Stimulated activated CD4-positive, alpha-beta T cell treated with anti-CD3 and anti-CD28 coated beads, Interleukin-1b, Interleukin-23, amount 100 ng/mL, for 1 hour (primary cell): ENCODE data around the gene FHIP2A.
"Not testable (repeated sequence)": the region's sequence is repeated elsewhere in the genome, so short reads cannot be mapped to it uniquely, and the experiment has no call there.

Experiments
- DNase-seq, 2 donors: peaks; one replicate each; pipeline ENCODE4 v3.0.0-alpha.2; 2020; ENCODE audit warnings: low read depth in 2 of 2

The FHIP2A gene

GRCh38 chr10:114816308-114816707 is 5.3 kb upstream of the FHIP2A start:
- no peak for DNase-seq

- no peak for DNase-seq
Measured at GRCh38 chr10:114819322-114819721, 2.3 kb upstream of the FHIP2A start.

- peak in 1 of 2 donors; percentile 15 for DNase-seq
Measured at GRCh38 chr10:114821915-114822443, 399 bp downstream of the FHIP2A start.

- DNase-seq, result peak in 1 of 2 donors; percentile 6
Measured at GRCh38 chr10:114822444-114823076, 980 bp downstream of the FHIP2A start.

GRCh38 chr10:114823077-114823463 is 1.5 kb downstream of the FHIP2A start:
- no peak for DNase-seq

- no peak for DNase-seq
Measured at GRCh38 chr10:114824391-114824790, 2.8 kb downstream of the FHIP2A start.

GRCh38 chr10:114825513-114826253 is 4.1 kb downstream of the FHIP2A start:
- DNase-seq, result no peak

GRCh38 chr10:114829160-114829909 is 7.8 kb downstream of the FHIP2A start:
- no peak for DNase-seq

GRCh38 chr10:114831186-114831867 is 9.7 kb downstream of the FHIP2A start:
- no peak for DNase-seq

- no peak for DNase-seq
Measured at GRCh38 chr10:114837690-114838089, 16.1 kb downstream of the FHIP2A start.

GRCh38 chr10:114839901-114840300 is 18.3 kb downstream of the FHIP2A start:
- DNase-seq, result no peak

GRCh38 chr10:114845978-114846693 is 24.6 kb downstream of the FHIP2A start:
- no peak for DNase-seq

GRCh38 chr10:114847517-114847916 is 25.9 kb downstream of the FHIP2A start:
- not testable (repeated sequence) for DNase-seq

- no peak for DNase-seq
Measured at GRCh38 chr10:114849674-114850073, 28.1 kb downstream of the FHIP2A start.

- DNase-seq, result no peak
Measured at GRCh38 chr10:114850126-114850525, 28.5 kb downstream of the FHIP2A start.

GRCh38 chr10:114851336-114851735 is 29.8 kb downstream of the FHIP2A start:
- DNase-seq, result no peak

GRCh38 chr10:114852197-114852596 is 30.6 kb downstream of the FHIP2A start:
- no peak for DNase-seq

GRCh38 chr10:114854906-114855305 is 33.3 kb downstream of the FHIP2A start:
- DNase-seq, result no peak

GRCh38 chr10:114855776-114856543 is 34.4 kb downstream of the FHIP2A start:
- no peak for DNase-seq

- DNase-seq, result no peak
Measured at GRCh38 chr10:114856544-114857287, 35.1 kb downstream of the FHIP2A start.
